ENCODE results near the gene NRIP3.

DNA sequence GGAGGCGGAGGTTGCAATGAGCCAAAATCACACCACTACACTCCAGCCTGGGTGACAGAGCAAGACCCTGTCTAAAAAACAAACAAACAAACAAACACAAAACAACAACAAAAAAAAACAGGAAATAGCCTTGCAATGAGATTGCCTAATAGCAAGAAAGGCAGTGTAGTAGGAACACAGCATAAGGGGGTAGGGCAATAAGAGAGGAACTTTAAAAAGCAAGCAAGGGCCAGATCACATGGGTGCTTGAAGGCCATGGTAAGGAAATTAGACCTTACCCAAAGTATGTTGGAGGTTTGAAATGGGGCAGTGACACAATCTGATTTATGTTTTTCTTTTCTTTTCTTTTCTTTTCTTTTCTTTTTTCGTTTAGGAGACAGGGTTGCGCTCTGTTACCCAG lies 34.7 kb upstream of the NRIP3 start:
- TF ChIP-seq POLR2A (IDR thresholded peaks at IDR 0.05) (no peak), POLR2AphosphoS5 (IDR thresholded peaks at IDR 0.05) (no peak), EP300 (IDR thresholded peaks at IDR 0.05) (no peak)
- TF ChIP-seq, protein P1, sequence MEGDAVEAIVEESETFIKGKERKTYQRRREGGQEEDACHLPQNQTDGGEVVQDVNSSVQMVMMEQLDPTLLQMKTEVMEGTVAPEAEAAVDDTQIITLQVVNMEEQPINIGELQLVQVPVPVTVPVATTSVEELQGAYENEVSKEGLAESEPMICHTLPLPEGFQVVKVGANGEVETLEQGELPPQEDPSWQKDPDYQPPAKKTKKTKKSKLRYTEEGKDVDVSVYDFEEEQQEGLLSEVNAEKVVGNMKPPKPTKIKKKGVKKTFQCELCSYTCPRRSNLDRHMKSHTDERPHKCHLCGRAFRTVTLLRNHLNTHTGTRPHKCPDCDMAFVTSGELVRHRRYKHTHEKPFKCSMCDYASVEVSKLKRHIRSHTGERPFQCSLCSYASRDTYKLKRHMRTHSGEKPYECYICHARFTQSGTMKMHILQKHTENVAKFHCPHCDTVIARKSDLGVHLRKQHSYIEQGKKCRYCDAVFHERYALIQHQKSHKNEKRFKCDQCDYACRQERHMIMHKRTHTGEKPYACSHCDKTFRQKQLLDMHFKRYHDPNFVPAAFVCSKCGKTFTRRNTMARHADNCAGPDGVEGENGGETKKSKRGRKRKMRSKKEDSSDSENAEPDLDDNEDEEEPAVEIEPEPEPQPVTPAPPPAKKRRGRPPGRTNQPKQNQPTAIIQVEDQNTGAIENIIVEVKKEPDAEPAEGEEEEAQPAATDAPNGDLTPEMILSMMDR (IDR thresholded peaks at IDR 0.05), result no peak
